CD4-positive, alpha-beta T cell treated with Interleukin-15 for 1 hour (primary cell): Measurements from ENCODE around the gene SH3RF3.
A peak's percentile ranks its signal among the peaks of the same experiment; 100 is the strongest.

Experiments used
- DNase-seq: peaks from one replicate; pipeline ENCODE4 v3.0.0-alpha.2; 2020

The SH3RF3 gene

DNA sequence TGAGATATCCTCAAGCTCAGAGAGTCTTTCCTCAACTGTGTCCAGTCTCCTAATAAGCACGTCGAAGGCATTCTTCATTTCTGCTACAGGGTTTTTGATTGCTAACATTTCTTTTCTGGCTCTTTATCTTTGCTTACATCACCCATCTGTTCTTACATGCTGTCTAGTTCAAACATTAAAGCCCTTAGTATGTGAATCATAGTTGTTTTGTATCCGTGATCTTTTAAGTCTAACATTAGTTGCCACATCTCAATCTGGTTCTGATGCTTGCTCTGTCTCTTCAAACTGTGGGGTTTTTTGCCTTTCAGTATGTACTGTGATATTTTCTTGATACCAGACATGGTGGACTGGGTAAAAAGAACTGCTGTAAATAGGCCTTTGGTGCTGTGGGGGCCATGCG lies 235.2 kb downstream of the SH3RF3 start:
- DNase-seq, result no peak

DNA sequence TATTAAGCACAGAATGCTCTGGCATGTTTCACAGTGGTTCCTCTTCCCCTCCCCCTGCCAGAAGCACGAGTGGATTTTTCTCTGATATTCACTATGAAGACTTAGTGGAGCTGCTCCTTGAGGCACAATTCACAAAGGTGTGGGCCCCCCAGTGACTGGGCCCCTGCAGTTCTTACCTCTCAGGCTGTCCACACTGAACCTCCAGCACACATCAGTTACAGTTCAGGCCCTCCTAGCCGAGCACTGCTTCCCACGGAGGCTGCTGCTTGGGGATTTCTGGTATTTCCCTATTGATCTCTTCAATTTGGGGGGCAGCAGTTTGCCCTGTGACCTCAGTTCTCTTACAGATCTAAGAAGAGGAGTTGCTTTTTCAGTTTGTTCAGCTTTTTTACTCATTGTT lies 236.1 kb downstream of the SH3RF3 start:
- DNase-seq, result no peak

DNA sequence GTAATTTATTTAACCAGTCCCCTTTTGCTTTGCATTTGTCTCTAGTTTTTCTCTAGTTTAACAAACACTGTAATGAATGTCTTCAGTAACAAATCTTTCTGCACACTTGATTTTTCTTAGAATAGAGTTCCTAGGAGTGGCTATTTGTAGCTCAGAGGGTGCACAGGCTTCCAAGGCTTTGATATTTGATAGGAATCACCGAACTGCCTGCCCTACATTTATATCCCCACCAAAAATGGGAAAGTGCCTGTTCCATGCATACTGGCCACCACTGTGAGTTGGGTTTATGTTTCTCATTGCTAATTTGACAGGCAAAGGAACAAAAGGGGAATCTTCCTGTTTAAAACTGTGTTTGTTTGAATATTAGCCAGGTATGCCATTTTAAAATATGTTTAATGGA lies 238.7 kb downstream of the SH3RF3 start:
- DNase-seq, result no peak

DNA sequence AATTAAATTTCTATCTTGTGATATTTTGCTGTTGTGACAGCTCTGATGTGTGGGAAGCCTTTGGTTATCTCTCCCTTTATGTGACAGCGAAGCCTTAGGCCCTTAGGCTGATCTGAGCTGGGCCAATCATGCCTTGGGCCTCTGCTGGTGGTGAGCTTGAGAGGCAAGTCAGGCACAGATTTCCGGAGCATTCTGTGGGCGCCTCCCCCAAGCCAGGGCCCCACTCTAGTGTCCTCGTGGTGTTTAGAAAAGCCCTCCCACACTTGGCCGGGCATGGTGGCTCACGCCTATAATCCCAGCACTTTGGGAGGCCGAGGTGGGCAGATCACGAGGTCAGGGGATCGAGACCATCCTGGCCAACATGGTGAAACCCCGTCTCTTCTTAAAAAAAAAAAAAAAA lies 239.8 kb downstream of the SH3RF3 start:
- no peak for DNase-seq

DNA sequence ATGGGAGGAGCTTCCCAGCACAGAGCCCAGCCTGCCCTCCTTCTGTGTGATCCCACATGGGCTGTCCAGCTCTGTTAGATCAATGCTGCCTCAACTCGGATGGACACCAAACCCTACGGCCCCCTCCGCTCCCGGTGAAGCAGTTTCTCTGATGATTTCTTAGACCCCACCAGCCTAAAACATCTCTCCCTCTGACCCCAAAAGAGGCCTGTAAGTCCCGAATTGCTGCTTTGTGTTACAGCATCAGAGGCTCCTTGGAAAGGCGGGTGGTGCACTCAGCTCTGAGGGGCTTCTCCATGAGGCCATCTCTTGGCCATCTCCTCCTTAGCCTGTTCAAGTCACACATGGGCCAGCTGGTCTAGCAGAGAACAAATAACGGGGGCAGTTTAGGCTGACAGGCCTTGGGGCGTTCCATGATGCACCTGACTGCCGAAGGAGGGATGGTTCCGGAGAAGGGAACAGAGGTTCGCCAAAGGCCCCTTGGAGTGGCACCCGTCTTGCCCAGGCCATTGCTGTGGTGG lies 240.7 kb downstream of the SH3RF3 start:
- no peak for DNase-seq

DNA sequence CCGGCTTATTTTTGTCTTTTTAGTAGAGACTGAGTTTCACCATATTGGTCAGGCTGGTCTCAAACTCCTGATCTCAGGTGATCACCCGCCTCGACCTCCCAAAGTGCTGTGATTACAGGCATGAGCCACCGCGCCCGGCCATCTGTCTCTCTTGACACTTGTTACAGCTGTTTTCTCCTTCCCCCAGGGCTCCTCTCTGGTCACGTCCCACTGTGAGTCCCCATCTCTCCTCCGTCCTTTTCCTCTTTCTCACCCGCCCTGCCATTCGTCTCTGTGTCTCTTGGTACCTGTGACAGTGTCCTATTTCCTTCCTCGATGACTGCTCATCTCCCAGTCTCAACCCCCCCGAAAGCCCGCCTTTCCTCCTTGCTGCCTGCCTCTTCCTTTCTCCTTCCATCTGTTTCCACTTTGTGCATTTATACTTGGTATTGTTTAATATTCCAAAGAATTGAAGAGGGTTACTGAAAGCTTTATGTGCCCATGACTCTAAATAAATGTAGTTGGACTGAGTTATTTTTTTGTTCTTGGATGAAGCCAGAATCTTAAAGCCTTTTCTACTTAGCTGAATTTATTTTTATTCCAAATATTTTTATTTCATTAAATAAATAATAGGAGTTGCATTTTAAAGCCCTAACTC lies 241.5 kb downstream of the SH3RF3 start:
- no peak for DNase-seq

DNA sequence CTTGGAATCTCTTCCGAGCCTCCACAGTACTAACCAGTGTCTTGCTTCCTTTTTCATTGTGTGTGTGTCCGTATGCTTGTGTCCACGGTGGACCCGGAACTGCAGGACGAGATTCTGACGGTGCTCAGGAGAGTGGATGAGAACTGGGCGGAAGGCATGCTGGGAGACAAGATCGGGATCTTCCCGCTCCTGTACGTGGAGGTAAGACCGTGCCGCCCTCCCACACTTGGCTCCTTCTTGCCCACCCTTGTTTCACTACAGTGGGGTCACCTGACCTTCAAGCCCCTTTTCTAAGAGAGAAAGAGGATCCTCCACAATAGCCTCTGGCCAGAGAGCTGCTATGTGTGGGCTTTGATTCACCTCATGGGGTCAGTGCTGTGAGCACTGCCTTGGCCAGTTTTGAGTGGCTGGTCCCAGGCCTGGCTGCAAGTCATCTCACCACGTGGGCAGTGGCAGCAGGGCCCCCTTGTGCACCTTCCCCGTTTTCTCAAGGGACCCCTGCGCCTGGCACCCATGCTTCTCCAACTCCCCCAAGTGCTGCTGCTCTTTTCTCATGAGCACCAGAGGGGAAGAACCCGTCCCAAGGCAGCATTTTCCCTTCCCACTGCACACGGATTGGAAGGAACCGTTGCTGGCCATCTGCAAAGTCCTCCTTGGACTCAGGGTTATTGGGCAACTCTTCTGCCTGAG lies 242.6 kb downstream of the SH3RF3 start:
- no peak for DNase-seq

DNA sequence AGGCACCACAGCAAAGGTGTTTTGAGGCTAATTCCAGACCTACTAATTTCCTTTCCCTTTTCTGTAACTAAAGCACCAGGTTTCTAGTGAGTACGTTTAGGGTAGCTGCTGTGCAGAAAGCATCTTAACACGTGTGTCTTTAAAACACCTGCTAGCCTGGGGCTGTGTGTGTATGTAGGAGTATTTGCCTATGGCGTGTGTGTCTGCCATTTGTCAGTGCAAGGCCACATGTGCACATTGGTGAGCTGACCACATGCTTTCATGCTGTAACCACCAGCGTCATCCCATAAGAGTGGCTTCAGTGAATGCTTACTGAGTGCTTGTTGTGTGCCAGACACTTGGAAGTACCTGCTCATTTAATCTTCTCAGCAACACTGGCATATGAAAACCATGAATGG lies 243.2 kb downstream of the SH3RF3 start:
- DNase-seq, result no peak

DNA sequence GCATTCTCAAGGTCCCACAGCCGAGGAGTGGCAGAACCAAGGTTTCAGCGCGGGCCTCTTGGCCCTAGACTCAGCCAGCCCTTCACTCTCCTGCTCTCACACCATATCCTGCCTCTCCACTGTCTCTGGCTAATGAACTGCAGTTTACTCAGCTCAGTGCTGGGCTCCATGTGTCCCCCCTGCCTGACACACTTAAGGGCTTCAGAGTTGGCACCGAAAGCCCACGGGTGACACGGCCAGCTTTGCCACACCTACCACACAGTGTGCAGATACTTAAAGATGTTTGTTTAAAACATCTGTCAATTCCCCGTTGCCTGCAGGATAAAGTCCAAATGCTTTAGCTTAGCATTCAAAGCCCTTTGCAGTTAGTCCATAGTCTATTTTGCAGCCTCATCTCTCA lies 243.6 kb downstream of the SH3RF3 start:
- no peak for DNase-seq

DNA sequence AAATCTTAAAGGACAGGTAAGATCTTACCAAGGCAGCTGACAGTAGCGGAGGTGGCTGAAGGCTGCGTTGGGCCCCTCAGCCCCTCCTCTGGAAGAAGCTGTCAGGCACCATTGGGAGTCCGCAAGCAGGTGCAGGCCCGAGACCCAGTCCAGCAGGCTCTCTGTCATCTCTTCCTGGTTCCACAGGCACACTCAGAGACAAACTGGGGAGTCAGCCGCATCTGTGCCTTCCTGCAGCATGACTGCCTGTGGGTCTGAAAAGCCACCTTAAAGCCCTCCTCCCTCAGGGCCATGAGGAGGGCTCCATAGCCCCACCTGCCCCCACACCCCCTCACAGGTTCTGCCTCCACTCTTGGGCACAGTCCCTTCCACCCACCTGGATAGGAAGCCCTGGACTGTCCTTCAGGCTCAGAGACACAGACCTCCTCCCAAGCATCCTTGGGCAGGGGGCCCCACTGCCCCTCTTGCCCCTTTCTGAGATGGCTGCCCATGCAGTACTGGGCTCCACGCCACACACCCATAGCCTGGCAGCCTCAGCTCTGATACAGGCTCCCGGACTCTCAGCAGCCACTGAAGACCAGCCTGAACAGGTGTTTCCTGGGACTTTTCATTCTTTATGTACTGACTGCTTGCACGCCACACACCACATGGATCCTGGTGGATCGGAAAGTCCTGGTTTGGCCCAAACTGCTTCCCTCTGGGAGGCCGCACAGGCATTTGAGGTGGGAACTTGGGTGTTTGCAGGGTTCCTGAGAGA lies 245.0 kb downstream of the SH3RF3 start:
- DNase-seq, result no peak

DNA sequence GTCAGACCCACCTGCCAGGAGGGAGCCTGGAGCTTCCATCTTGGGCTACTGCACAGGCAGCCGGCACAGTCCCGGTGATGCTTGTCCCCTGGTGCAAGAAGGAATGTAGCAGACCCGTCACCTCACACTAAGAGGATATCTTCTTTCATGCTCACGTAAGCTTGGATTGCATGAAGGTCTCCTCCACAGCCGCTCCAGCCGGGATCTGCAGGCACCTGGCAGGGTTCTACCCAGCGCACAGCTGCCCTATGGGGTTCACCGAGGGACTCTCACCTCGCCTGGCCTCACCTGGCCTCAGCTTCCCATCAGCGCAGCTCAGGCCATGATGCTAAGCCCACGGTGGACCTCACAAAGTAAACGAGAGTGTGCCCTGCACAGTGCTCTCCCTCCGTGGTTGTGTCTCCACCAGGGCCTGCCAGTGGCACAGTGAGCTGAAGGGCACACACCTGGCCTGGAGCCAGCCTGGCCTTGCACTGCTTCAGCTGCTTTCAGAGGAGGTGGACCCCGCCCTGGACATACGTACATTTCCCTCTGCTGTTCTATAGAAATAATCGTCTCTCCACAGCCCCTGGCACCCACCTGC lies 245.6 kb downstream of the SH3RF3 start:
- no peak for DNase-seq

DNA sequence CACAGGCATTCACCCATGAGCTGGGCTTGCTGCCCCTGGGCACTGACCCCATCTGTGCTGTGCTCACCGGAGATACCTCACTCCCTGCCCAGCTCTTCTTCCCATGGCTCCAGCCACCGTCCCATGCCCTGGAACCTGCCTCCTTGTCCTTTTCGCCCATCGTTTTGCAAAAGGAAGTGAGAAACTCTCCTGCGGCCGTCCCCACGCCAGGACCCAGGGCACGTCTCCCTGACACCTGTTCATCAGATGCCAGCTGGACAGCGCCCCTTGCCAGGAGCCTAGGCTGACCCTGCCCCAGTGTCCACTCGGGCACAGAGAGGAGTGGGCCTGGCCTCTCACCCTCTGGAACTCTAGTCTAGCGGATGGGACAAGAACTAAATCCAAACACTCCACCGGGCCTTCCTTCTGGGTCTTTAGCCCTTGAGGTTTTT lies 246.1 kb downstream of the SH3RF3 start:
- peak; percentile 16 for DNase-seq

DNA sequence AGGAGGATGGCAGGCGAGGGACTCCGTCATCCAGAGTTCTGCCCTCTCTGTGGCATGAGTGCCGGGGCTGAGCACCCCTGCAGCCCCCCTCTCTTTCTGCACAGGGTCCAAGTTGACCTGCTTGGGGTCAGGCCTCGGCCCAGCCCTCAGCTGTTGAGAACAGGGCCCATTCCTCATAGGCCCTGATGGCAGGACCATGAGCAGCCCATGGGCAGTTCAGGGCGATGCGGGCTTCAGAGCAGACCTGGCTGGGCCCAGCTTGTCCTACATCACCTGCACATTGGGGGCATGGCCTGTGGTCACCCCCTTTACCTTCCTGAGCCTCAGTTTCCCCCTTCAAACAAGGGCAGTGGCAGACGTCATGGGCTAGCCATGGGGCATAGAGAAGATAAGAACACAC lies 246.7 kb downstream of the SH3RF3 start:
- peak; percentile 6 for DNase-seq

DNA sequence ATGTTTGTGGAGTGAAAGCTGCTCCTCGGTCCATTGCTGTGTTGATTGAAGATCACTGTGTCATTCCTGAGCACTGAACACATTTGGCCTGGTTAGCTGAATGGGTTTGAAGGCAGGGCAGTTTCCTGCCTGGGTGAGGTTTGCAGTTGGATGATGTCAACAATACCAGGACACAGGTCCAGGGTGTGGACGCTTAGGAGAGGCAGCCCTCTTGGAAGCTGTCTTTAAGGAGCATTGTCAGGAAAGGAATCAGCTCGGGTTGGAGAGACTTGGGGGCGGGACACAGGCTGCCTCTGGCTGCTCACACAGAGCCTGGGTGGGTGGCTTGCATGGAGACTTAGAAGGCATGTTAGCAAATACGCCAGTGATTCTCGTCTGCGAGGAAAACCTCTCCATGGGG lies 247.1 kb downstream of the SH3RF3 start:
- peak; percentile 12 for DNase-seq

DNA sequence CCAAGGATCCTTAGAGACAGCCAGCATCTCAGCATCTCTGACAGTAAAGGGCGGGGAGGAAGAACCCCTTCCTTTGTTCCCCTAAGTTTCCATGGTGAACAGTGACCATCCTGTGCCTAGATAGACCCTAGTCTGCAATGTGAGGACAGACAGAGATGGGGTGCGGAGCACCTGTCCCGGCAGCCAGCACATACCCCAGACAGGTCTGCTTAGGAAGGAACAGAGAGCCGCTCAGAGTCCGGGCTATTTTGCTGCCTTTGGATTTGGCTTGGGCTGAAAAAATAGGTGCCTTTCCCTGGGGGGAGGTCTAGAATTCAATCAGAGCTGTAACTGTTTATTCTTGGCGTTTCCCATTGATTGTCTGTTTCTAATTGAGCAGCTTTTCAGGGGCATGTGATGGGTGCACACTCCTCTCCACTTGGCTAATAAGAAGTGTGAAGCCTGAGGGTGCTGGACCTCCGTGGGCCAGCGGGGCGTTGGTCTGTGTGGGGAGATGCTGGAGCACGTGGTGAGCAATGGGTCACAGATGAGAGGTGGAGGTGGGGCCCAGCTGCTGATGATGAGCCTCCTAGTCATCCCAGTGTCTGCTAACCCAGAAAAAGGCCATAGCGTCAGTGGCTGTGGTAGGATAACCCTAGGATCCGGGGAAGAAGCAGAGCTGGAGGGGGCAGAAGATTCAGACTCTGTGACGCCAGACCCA lies 247.9 kb downstream of the SH3RF3 start:
- DNase-seq, result peak; percentile 5

DNA sequence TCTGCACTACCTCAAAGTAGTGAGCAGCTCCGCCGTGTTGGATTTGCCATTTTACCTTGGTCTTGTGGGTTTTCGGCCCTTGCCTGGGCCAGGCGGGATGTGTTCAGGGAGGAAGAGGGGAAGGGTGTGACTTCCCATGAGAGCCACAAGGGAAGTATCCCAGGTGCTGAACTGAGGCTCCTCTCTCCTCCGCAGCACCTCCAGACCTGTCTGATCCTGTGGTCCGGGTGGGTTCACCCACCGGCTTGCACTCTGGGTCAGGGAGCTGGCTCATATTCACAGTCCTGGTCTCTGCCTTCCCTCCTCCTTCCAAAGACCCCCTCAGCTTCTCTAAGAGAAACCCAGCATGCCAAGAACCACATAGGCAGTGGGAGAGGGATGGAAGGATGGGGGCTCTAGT lies 249.0 kb downstream of the SH3RF3 start:
- DNase-seq, result no peak

DNA sequence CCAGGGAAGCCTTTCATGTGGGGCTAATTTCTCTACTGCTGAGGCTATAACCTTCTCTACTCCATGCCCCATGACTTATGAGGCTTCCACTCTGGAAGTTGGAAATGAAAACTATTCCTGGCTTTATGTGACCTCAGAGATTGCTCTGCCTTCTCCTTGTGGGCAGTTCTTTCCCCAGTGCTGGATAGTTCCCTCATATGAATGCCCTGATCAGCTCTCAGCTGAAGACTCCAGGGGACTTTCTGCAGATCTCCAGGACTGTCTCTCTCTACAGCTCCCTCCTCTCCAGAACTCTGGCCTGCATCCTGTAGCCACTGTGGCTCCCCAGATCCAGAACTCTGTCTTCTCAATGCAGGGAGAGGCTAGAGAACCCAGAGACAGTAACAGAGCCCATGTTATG lies 249.7 kb downstream of the SH3RF3 start:
- no peak for DNase-seq

DNA sequence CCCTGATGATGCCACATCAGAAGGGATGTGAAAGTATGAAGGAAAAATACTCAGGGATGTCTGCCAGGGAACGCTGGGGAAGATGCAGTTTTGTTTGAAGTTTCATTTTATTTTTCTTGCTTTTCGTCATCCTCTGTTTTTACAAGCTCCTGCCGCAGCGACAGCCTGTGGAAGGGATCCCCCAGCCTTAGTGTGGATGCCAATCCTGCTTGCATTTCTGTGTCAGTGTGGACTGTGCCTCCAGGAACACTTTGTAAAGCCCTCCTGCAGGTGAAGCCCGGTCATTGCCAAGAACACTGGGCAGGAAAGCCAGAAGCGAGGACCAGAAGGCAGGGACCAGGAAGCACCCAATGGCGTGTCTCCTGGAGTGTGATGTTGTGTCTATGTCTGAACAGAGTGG lies 250.5 kb downstream of the SH3RF3 start:
- DNase-seq, result peak; percentile 10

DNA sequence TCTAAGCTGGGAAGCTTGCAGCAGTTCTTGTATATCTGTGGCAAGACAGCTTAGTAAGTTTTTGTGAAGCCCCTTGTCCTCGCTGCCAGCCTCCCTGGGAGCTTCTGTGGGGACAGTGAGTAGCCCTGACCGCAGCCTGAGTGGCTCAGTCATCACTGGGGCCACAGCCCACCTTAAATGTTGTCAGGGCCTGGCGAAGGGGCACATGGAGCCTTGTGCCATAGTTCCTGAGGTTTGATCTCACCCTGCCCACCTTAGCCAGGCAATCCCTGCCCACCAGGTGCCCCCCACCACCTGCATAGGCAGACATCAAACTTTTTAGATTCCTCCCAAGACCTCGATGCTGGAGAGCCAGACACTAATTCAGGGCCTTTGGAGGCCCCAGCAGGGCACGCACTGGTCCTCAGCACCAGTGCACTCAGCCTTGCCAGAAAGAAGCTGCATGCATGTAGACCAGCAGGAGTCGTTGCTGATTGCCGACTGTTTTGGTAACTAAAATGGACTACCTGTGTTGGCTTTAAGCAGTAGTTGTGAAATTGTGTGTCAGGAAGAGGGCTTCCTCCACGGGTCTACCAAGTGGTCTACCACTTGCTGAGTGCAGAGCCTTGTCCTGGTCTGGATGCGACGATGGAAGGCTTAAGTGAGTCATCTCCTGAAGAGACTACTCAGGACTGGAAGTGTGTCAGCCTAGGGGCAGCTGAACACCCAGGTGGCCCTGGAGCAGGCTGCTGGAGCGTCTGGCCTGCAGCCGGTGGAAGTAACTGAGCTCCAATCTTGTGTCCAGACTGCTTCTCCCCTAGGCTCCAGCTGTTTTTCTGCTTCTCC lies 251.7 kb downstream of the SH3RF3 start:
- DNase-seq, result no peak

DNA sequence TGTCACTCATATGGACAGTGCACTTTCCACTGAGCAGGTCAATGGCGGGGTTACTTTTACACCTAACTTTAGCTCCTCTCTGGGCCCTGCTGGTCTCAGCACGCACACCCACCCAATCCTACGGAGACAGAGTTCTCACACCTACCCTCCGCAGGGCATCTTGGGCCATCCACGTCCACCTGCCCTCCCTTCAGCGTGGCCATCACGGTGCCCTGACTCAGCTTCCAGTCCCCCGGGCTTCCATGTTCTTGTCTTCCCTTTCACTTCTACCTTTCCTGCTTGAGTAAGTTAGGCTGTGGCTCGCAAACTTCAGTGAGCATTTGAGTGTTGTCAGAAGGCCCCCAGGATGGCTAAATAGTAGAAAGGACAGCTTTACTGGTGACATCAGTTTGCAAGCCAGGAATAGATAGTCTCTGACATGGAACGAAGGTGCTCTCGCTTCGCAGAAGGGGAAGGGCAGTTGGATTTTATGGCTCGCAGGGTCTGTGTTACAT lies 252.4 kb downstream of the SH3RF3 start:
- peak; percentile 8 for DNase-seq

DNA sequence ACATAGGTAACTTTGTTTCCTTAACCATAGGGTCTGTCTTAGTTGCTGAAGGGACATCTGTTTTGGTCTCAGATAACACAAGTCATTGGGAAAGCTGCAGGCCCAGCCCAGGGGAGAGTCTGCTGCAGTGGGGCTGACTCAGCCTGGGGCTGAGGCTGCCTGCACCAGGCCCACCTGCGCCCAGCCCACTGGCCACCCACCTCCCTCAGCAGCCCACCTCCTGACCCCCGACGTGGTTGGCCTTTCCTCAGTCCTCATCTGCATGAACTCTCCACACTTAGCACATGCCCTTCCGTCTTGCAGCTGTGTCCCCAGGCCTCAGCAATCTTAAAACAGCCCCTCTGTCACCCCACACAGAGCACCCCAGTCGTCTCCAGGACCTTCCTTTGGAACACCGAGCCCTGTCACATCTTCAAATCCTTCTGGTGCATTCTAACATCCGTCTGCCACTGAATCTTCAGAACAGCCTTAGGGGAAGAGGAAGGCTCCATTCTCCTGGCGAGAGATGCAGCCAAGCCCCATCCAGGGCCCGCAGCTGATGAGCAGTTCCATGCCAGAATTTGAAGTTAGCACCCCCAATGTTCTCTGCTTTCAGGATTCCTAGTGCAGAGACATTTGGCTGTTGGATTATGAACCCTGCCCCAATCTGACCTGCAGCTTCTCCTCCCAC lies 253.4 kb downstream of the SH3RF3 start:
- peak; percentile 7 for DNase-seq
